Loucy (cell line): ENCODE measurements around the gene GPR107.

Experiments used
- H2AFZ ChIP-seq: fragments of 200-600 bp; sonication (generic); 2 replicates; pipeline ENCODE4 v1.6.0; 2016; ENCODE audit warnings: antibody characterized with exemption, mild to moderate bottlenecking, low read length, moderate library complexity
- H3F3A ChIP-seq: fragments of 200-600 bp; 2 replicates; pipeline ENCODE4 v1.6.0; 2016; ENCODE audit warnings: antibody characterized with exemption, low read depth, mild to moderate bottlenecking
- H3K27me3 ChIP-seq: fragments of 200-600 bp; sonication (generic); 2 replicates; pipeline ENCODE4 v1.6.1; 2014; ENCODE audit warnings: low read length, mild to moderate bottlenecking; ENCODE audit not compliant: insufficient read depth, poor library complexity, severe bottlenecking
- H3K36me3 ChIP-seq: fragments of 200-600 bp; sonication (generic); 2 replicates; pipeline ENCODE4 v1.6.1; 2016; ENCODE audit warnings: low read length; ENCODE audit not compliant: insufficient read depth
- H3K4me1 ChIP-seq: fragments of 200-600 bp; sonication (generic); 2 replicates; pipeline ENCODE4 v1.5.1; 2014; ENCODE audit warnings: low read length, mild to moderate bottlenecking; ENCODE audit not compliant: insufficient read depth, poor library complexity, severe bottlenecking
- H3K4me2 ChIP-seq: fragments of 200-600 bp; sonication (generic); 2 replicates; pipeline ENCODE4 v1.6.0; 2014; ENCODE audit warnings: antibody characterized with exemption, low read length, low read depth, mild to moderate bottlenecking; ENCODE audit not compliant: poor library complexity, severe bottlenecking
- H3K4me3 ChIP-seq: fragments of 200-600 bp; sonication (generic); 2 replicates; pipeline ENCODE4 v1.5.1; 2014; ENCODE audit warnings: low read length, mild to moderate bottlenecking, mixed read lengths; ENCODE audit not compliant: poor library complexity, severe bottlenecking
- H3K79me2 ChIP-seq: fragments of 200-600 bp; sonication (generic); 2 replicates; pipeline ENCODE4 v1.6.1; 2014; ENCODE audit warnings: low read length; ENCODE audit not compliant: insufficient read depth
- H3K9ac ChIP-seq: fragments of 200-600 bp; sonication (generic); 2 replicates; pipeline ENCODE4 v1.6.0; 2014; ENCODE audit warnings: mild to moderate bottlenecking, low read depth, low read length, moderate library complexity; ENCODE audit not compliant: poor library complexity, severe bottlenecking
- H3K9me2 ChIP-seq: fragments of 200-600 bp; sonication (generic); replicated peaks from 2 replicates; pipeline ENCODE4 v1.6.1; 2016; ENCODE audit warnings: low read depth, low read length, mixed read lengths
- H3K9me3 ChIP-seq: fragments of 200-600 bp; sonication (generic); 2 replicates; pipeline ENCODE4 v1.6.1; 2014; ENCODE audit warnings: mild to moderate bottlenecking, antibody characterized with exemption, low read length, low read depth; ENCODE audit not compliant: insufficient read depth
- H4K20me1 ChIP-seq: fragments of 200-600 bp; sonication (generic); 2 replicates; pipeline ENCODE4 v1.6.0; 2014; ENCODE audit warnings: antibody characterized with exemption, low read length, mild to moderate bottlenecking; ENCODE audit not compliant: insufficient read depth, poor library complexity, severe bottlenecking
- CTCF ChIP-seq: fragments of 200-600 bp; sonication (generic); conservative IDR thresholded peaks from 2 replicates; pipeline ENCODE4 v1.5.1; 2014; ENCODE audit warnings: mild to moderate bottlenecking, antibody characterized with exemption, low read length
- EZH2phosphoT487 ChIP-seq: fragments of 200-600 bp; IDR thresholded peaks from 2 replicates; pipeline ENCODE4 v1.6.1; 2018; ENCODE audit warnings: antibody characterized with exemption, mild to moderate bottlenecking, moderate library complexity, borderline replicate concordance

GPR107 gene

DNA sequence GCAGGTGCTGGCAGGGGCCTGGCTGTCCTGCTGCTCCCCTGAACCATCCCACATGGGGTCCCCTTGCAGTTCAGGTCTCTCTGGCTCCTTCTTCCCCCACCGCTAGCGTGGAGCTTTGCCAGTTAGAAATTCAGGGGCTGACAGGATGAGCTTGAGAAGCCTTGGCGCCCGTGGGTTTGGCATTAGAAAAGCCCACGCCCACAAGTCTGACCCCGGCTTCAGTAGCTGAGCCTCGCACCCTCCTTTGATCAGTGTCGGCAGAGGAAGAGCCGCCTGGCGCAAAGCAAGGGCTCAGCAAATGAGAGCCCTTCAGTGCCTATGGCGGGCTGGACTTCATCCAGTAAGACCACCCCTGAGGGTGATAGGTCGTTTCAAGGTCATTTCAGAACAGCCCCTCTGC is 88.3 kb downstream of the GPR107 start:
- Histone ChIP-seq H3K9me3 (no peaks in the 10 kb centered on the region), H3K4me2 (no peak overlapping the region), H4K20me1 (no peaks in the 10 kb centered on the region), H3K36me3 (no peaks in the 10 kb centered on the region), H3K79me2 (no peaks in the 10 kb centered on the region), H2AFZ (no peak overlapping the region), H3K27me3 (no peaks in the 10 kb centered on the region), H3K9me2 (no peaks in the 10 kb centered on the region), H3F3A (no peaks in the 10 kb centered on the region), H3K9ac (no peak overlapping the region), H3K4me3 (no peak overlapping the region), H3K4me1 (peaks cover 7% of the 10 kb centered on the region)
- TF ChIP-seq EZH2phosphoT487 (no peak), CTCF (no peak)

- no peaks in the 10 kb centered on the region for H3F3A ChIP-seq
- H3K9me3 ChIP-seq = no peaks in the 10 kb centered on the region
- H2AFZ ChIP-seq = no peak overlapping the region
- H3K27me3 ChIP-seq = no peaks in the 10 kb centered on the region
- H3K79me2 ChIP-seq = no peaks in the 10 kb centered on the region
- TF ChIP-seq EZH2phosphoT487 (no peak), CTCF (no peak)
- peaks cover 7% of the 10 kb centered on the region for H3K4me1 ChIP-seq
- no peak overlapping the region for H3K4me3 ChIP-seq
- no peaks in the 10 kb centered on the region for H3K36me3 ChIP-seq
- H3K4me2 ChIP-seq = no peak overlapping the region
- no peaks in the 10 kb centered on the region for H4K20me1 ChIP-seq
- H3K9me2 ChIP-seq = no peaks in the 10 kb centered on the region
- H3K9ac ChIP-seq = no peak overlapping the region
Observed at GRCh38 chr9:130142641-130143040, 88.9 kb downstream of the GPR107 start.

GRCh38 chr9:130143279-130143893 is 89.7 kb downstream of the GPR107 start:
- no peak for TF ChIP-seq EZH2phosphoT487
- no peak for TF ChIP-seq CTCF
- H3K79me2 ChIP-seq = no peaks in the 10 kb centered on the region
- no peaks in the 10 kb centered on the region for H4K20me1 ChIP-seq
- H3K4me1 ChIP-seq = peaks cover 6% of the 10 kb centered on the region
- no peaks in the 10 kb centered on the region for H3K9me2 ChIP-seq
- H3K9me3 ChIP-seq = no peaks in the 10 kb centered on the region
- H3K4me2 ChIP-seq = no peak overlapping the region
- no peak overlapping the region for H3K4me3 ChIP-seq
- H3F3A ChIP-seq = no peaks in the 10 kb centered on the region
- no peak overlapping the region for H2AFZ ChIP-seq
- H3K9ac ChIP-seq = no peak overlapping the region
- no peaks in the 10 kb centered on the region for H3K36me3 ChIP-seq
- no peaks in the 10 kb centered on the region for H3K27me3 ChIP-seq
